PC-9 (cell line): Measurements from ENCODE around the gene SYT1. TPM values are rescaled to one million over a fixed set of nuclear protein-coding genes. Genes with fewer than 3 reads are reported as not detected.
A peak's percentile ranks its signal among the peaks of the same experiment; 100 is the strongest.

Experiments used
- BruUV-seq: library from RNA; stranded (reverse); fragments of 400-500 nt; replicated peaks from 2 replicates; lab custom pipeline; 2021; lab: Mats Ljungman, UMichigan
- CTCF ChIA-PET: fragments of 300-600 bp; sonication (Branson Sonifier 250); formaldehyde crosslinking; loops from one replicate; lab custom pipeline; 2022; ENCODE audit warnings: antibody characterized with exemption; lab: Charles Lee
- POLR2A ChIA-PET: fragments of 300-600 bp; sonication (Branson Sonifier 250); formaldehyde crosslinking; loops from one replicate; lab custom pipeline; 2022; ENCODE audit warnings: antibody characterized with exemption; ENCODE audit not compliant: unreplicated experiment; lab: Charles Lee
- DNase-seq, 2 experiments: peaks; one replicate each; pipeline versions ENCODE4 v3.0.0 to v3.0.0-alpha.2; 2015 to 2022; ENCODE audit warnings: mixed read lengths in 1 of 2
- H2AFZ ChIP-seq: fragments of 200-600 bp; sonication (generic); 2 replicates; pipeline ENCODE4 v1.8.1; 2017; ENCODE audit warnings: antibody characterized with exemption
- H3F3A ChIP-seq: fragments of 200-600 bp; sonication (generic); 2 replicates; pipeline ENCODE4 v1.8.1; 2017; ENCODE audit warnings: antibody characterized with exemption, mild to moderate bottlenecking, low read depth; ENCODE audit not compliant: insufficient read depth
- H3K27ac ChIP-seq: fragments of 200-600 bp; sonication (generic); 2 replicates; pipeline ENCODE4 v1.6.1; 2016; ENCODE audit warnings: mixed run types
- H3K27me3 ChIP-seq: fragments of 200-600 bp; sonication (generic); 2 replicates; pipeline ENCODE4 v1.6.1; 2016; ENCODE audit warnings: low read depth, mixed run types; ENCODE audit not compliant: insufficient read depth
- H3K36me3 ChIP-seq: fragments of 200-600 bp; sonication (generic); 2 replicates; pipeline ENCODE4 v1.6.1; 2016; ENCODE audit warnings: low read depth, mixed run types
- H3K4me1 ChIP-seq: fragments of 200-600 bp; sonication (generic); replicated peaks from 2 replicates; pipeline ENCODE4 v1.6.1; 2016; ENCODE audit warnings: mixed run types; ENCODE audit not compliant: insufficient read depth
- H3K4me2 ChIP-seq: fragments of 200-600 bp; sonication (generic); 2 replicates; pipeline ENCODE4 v1.6.1; 2017; ENCODE audit warnings: mixed run types
- H3K4me3 ChIP-seq: fragments of 200-600 bp; sonication (generic); 2 replicates; pipeline ENCODE4 v1.6.1; 2016; ENCODE audit warnings: mixed run types
- H3K79me2 ChIP-seq: fragments of 200-600 bp; sonication (generic); 2 replicates; pipeline ENCODE4 v1.6.1; 2017; ENCODE audit warnings: low read depth, mixed run types
- H3K9me2 ChIP-seq: fragments of 200-600 bp; sonication (generic); 2 replicates; pipeline ENCODE4 v1.8.1; 2017; ENCODE audit warnings: mild to moderate bottlenecking; ENCODE audit not compliant: insufficient read depth
- H3K9me3 ChIP-seq: fragments of 200-600 bp; sonication (generic); 2 replicates; pipeline ENCODE4 v1.8.1; 2016; ENCODE audit warnings: low read depth; ENCODE audit not compliant: insufficient read depth
- H4K20me1 ChIP-seq: fragments of 200-600 bp; sonication (generic); 2 replicates; pipeline ENCODE4 v1.8.1; 2017; ENCODE audit not compliant: insufficient read depth
- CTCF ChIP-seq: fragments of 200-600 bp; sonication (generic); conservative IDR thresholded peaks from 2 replicates; pipeline ENCODE4 v1.6.1; 2017; ENCODE audit warnings: mixed run types, antibody characterized with exemption, mild to moderate bottlenecking, moderate library complexity
- EZH2 ChIP-seq: fragments of 200-600 bp; sonication (generic); IDR thresholded peaks from 2 replicates; pipeline ENCODE4 v1.8.0; 2017; ENCODE audit warnings: antibody characterized with exemption, low read depth
- intact Hi-C: fragments of 100-400 bp; cut with micrococcal nuclease; formaldehyde crosslinking; loops from one replicate; pipeline ENCODE4 v1.10.0; 2022; ENCODE audit not compliant: unreplicated experiment
- total RNA-seq: library from RNA; stranded (reverse); gene quantifications from 2 replicates; pipeline ENCODE4 v1.2.3, GENCODE V29; 2021

Gene SYT1
- total RNA-seq, 1 experiment from 2014 or later: 1.2 TPM

DNA sequence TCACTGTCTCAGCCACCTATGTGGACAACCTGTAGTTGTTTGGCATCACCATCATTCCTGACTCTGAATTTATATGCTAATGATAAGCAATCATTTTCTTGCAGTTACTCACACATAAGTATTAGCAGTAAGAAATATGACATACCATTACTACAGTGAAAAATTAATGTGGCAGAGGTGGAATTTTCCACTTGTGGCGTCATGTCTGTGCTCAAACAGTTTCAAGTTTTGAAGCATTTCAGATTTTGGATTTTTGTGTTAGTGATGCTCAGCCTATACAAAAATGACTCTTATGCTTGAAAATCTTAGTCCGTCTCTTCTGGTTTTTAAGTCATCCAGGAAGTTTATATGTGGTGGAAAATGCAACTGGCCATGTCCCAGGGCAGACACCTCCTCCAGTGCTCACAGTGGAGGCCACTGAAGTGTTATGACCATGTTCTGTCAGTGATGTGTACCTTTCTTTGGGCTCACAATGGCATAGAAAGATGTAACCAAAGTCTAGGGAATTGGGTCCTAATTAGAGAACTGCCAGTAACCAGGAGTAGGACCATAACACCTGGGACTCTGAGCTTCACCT, 220.6 kb downstream of the SYT1 start:
- TF ChIP-seq EZH2 (no peak), CTCF (no peak)
- ChIA-PET CTCF (no interaction called here), POLR2A (interaction anchor here (0.7 kb wide), 1 partner anchor 13 kb away, joined by 4 read pairs; no protein-coding TSS in a partner anchor)
- no peak overlapping the region for H3K4me2 ChIP-seq
- peaks cover 10% of the 10 kb centered on the region; the same call in 1 of the 2 replicates for H3K4me1 ChIP-seq
- H3K9me2 ChIP-seq: no peaks in the 10 kb centered on the region
- DNase-seq: no peak
- intact Hi-C loops: loop anchor here (10.0 kb wide), 1 partner anchor 170 kb away; no protein-coding TSS in a partner anchor
- no peaks in the 10 kb centered on the region for H3K36me3 ChIP-seq
- H4K20me1 ChIP-seq: no peaks in the 10 kb centered on the region
- no peaks in the 10 kb centered on the region for H3F3A ChIP-seq
- H3K4me3 ChIP-seq: no peak overlapping the region
- no peaks in the 10 kb centered on the region; the same call in 1 of the 2 replicates for H3K9me3 ChIP-seq
- H3K27ac ChIP-seq: no peak overlapping the region
- H3K79me2 ChIP-seq: no peaks in the 10 kb centered on the region
- BruUV-seq: no TSS peak
- no peaks in the 10 kb centered on the region for H3K27me3 ChIP-seq
- peak overlapping the region; percentile 19; the same call in 1 of the 2 replicates for H2AFZ ChIP-seq

GRCh38 chr12:79086541-79087296, 222.1 kb downstream of the SYT1 start:
- H3F3A ChIP-seq: no peaks in the 10 kb centered on the region
- ChIA-PET CTCF (no interaction called here), POLR2A (no interaction called here)
- no TSS peak for BruUV-seq
- no peaks in the 10 kb centered on the region for H4K20me1 ChIP-seq
- H3K9me3 ChIP-seq: no peaks in the 10 kb centered on the region; the same call in 1 of the 2 replicates
- no peak overlapping the region for H3K4me3 ChIP-seq
- intact Hi-C loops: loop anchor here (10.0 kb wide), 1 partner anchor 172 kb away; no protein-coding TSS in a partner anchor
- no peaks in the 10 kb centered on the region for H3K36me3 ChIP-seq
- no peaks in the 10 kb centered on the region for H3K79me2 ChIP-seq
- no peak overlapping the region for H3K4me2 ChIP-seq
- H3K4me1 ChIP-seq: peaks cover 10% of the 10 kb centered on the region; the same call in 1 of the 2 replicates
- TF ChIP-seq EZH2: no peak
- TF ChIP-seq CTCF: no peak
- no peaks in the 10 kb centered on the region for H3K9me2 ChIP-seq
- H3K27me3 ChIP-seq: no peaks in the 10 kb centered on the region
- H3K27ac ChIP-seq: no peak overlapping the region
- no peak overlapping the region for H2AFZ ChIP-seq
- DNase-seq: no peak

GRCh38 chr12:79098530-79098929, 234.0 kb downstream of the SYT1 start:
- Histone ChIP-seq H3K27ac (no peak overlapping the region), H3K4me3 (no peak overlapping the region), H3K4me1 (no peaks in the 10 kb centered on the region), H3K36me3 (no peaks in the 10 kb centered on the region), H3K9me3 (no peaks in the 10 kb centered on the region; the same call in 1 of the 2 replicates), H3K9me2 (no peaks in the 10 kb centered on the region), H3K79me2 (no peaks in the 10 kb centered on the region), H4K20me1 (no peaks in the 10 kb centered on the region), H3K4me2 (no peak overlapping the region), H3K27me3 (no peaks in the 10 kb centered on the region), H2AFZ (no peak overlapping the region), H3F3A (no peaks in the 10 kb centered on the region)
- POLR2A ChIA-PET: interaction anchor here (0.6 kb wide), 1 partner anchor 14 kb away, joined by 4 read pairs; no protein-coding TSS in a partner anchor
- no TSS peak for BruUV-seq
- no peak for TF ChIP-seq EZH2
- no peak for TF ChIP-seq CTCF
- DNase-seq: no peak
- CTCF ChIA-PET: no interaction called here
- intact Hi-C loops: no loop called here
